ENCODE measurements around the gene RNASE8. TPM values are rescaled to one million over a fixed set of nuclear protein-coding genes. Genes with fewer than 3 reads are reported as not detected.
"Not testable (repeated sequence)": the region's sequence is repeated elsewhere in the genome, so short reads cannot be mapped to it uniquely, and the experiment has no call there.

The RNASE8 gene, protein sequence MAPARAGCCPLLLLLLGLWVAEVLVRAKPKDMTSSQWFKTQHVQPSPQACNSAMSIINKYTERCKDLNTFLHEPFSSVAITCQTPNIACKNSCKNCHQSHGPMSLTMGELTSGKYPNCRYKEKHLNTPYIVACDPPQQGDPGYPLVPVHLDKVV
- not detected for polyA plus RNA-seq (ENCODE audit: insufficient read length)

DNA sequence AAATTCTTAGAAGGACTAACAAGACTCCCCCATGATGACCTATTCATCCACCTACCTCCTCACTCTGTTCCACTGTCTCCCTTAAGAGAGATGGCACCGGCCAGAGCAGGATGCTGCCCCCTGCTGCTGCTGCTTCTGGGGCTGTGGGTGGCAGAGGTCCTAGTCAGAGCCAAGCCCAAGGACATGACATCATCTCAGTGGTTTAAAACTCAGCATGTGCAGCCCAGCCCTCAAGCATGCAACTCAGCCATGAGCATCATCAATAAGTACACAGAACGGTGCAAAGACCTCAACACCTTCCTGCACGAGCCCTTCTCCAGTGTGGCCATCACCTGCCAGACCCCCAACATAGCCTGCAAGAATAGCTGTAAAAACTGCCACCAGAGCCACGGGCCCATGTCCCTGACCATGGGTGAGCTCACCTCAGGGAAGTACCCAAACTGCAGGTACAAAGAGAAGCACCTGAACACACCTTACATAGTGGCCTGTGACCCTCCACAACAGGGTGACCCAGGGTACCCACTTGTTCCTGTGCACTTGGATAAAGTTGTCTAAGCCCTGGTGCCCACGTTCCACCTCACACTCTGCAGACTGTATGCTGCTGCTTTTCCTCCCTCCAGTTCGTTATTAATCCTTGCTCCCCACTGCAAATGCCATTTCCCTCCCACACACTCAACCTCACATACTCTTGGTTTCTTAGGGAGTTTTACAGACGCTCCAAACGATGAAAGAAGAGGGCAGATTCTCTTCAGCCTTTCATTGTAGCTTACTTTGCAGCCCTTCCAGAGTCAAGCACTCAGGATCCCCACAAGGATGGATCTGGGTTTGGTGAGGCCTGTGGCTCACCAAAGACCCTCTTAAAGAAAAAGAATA lies at the start of gene RNASE8:
TSS of gene RNASE8 (plus strand) at position 20 of the 873 bp plus-strand sequence. CDS start at position 91, 71 bp downstream.
- no peak for DNase-seq (ENCODE audit: low read depth)

DNA sequence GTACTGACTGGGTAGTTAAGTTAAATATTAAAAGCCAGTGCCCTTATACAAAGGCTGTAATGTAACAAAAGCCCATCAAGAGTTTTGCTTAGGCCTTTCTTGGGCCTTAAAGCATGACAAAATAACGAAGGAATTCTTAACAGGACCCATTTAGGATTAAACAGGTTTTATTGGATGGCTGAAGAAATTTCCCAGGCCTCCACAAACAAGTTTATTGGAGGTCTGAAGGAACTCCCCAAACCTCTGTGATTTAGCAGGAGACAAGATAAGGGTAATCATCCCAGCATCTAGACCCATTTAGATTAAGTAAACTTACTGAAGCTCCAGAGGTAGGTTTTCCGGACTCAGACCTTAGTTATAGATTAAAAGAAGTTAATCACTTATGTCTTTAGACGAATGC lies 47.9 kb upstream of the RNASE8 start:
- DNase-seq (ENCODE audit: low read depth) = not testable (repeated sequence)

DNA sequence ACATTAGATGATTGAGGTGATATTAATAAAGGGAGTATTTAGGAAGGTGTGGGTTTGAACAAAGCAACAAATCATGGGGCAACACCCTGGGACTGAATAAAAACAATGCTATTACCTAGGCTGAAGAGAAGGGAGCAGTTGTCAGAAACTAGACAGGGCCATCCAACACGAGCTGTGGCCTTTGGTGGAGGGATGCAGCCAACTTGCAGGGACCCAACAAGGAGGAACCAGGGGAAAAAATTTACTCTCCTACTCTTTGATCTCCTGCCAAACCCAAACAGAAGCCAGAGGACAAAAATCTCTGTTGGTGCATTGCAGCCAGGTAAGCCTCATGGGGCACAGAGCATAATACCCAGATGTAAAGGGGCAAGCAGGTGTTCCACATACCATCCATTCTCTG lies 46.5 kb upstream of the RNASE8 start:
- DNase-seq (ENCODE audit: low read depth) = no peak

DNA sequence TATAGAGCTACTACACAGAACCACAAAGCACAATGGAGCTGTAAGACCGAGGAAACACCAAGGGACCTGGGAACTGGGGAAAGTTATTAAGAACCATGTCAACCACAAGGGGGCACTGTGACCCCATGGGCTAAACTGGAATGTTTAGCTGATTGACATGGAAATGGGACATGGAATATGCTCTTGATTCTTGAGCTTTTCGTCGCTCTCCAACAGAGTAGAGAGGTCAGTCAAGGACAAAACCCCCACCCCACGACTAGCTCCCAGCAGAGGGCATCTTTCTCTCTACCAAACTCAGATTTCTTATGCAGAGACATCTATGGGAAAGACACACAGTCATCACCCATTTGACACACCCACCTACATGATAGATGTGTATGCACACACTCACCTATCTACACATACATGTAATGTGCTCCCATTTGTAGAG lies 42.8 kb upstream of the RNASE8 start:
- DNase-seq (ENCODE audit: low read depth) = peak; percentile 70

DNA sequence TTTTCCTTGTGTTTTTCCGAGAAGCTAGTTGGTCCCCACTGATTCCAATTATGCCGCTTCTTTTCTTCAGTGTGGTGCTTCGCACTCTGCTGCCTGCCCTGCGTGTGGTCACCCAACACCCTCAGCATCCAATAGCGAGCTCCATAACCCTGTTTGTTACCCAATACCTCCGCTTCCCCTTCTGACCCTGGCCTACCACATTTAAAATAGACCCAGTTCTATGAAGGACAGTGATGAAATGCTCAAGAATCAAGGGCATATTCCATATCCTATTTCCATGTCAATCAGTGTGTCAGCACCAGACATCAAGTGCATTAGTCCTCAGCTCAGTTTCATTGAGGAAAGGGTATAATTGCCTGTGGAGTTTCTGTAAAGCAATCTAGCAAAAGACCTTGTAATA lies 42.3 kb upstream of the RNASE8 start:
- no peak for DNase-seq (ENCODE audit: low read depth)

DNA sequence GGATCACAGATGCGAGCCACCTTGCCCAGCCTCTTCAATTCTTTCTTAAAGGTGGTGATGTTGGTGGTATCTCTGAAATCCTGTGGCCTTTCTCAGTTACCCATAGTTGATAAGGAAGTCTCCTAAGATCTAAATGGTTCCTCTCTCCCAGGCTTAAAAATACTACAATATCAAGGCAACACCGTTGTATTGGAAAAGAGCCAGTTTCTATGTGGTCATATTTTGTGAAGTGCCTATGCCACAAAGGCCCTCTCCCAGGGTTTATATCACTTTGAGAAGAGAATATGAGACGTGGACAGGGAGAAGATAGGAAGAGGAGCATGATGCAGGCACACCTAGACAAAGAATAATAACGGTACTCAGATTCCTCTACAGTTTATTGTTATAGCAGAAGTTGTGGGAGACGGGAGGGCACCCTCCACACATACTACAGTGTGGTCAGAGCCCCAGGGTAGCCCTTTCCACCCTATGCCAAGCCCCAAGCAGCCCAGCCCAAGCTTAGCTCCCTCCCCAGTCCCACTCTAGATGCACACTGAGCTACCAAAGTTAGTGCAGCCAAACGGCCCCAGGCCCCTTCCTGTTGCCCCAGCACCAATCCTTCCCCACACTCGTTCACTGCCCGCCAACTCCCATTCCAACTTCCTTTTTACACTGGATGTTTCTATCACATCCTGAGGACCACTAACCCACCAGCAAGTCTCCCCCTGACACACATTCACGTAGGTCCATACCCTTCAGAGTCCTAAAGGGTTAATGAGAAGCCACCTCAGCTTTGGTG lies 41.0 kb upstream of the RNASE8 start:
- no peak for DNase-seq (ENCODE audit: low read depth)

DNA sequence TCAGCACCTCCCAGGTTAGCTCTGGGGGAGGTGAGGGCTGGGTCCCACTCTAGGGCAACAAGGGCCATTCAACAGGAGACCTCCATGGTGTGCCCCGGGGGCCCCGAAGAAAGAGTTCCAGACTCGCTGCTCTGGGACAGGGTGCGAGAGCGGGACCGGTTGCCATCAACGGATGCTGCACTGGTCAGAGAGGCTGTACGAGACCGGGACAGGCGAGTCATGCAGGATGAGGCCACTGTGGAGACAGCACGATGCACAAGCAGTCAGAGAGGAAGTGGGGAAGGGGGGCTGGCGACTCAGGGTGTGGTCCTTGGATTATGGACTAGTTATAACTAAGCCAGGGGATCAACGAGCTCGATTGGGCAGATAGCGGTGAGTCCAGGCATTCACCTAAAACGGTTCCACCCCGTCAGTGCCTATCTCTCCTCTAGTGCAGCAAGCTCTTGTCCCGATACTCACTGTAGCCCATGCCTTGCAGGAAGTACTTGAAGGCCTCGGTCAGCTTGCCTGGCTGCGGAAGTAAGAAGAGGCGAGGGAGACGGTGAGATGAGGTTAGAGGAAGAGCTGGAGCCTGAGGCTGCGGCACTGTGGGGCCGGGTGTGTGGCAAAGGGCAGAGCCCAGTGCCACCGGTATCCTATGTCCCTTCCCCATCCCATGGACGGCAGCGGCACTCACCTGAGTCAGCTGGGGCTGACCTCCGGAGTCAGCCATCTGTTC lies 39.9 kb upstream of the RNASE8 start:
- no peak for DNase-seq (ENCODE audit: low read depth)

DNA sequence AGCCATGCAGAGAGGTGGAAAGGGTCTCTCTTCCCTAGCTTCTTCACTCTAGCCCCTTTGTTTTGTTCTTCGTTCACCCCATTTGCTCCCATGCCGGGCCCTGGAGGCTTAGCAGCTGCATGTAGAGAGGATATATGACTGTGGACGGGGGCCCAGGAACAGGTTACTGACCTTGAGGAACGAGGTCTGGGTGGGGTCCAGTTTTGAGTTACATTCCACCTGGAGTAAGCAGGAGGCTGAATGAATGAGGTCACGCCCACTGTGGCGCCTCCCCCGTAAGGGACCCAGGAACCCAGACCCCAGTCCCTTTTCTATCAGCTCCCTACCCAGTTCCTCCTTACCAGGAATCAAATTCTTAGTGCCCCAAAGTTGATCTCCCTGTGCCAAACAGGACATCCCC lies 39.3 kb upstream of the RNASE8 start:
- no peak for DNase-seq (ENCODE audit: low read depth)

DNA sequence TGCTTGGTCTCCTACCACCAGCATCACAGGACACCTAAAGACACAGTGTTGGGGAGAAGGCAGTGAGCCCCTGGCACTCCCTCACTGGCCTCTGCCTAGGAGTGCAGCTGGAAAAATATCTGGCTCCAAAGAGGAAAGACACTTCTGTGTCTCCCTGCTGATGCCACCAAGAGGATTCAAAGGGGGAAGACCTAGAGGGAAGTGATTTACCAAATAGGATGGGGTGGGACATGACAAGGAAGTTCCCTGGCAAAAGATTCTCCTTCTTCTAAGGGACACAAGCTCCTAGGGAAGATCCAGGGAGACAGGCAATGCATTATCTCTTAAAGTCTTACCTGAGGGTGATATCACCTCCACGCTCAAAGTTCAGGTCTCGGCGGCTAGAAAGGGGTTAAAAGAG lies 38.8 kb upstream of the RNASE8 start:
- DNase-seq (ENCODE audit: low read depth) = no peak

DNA sequence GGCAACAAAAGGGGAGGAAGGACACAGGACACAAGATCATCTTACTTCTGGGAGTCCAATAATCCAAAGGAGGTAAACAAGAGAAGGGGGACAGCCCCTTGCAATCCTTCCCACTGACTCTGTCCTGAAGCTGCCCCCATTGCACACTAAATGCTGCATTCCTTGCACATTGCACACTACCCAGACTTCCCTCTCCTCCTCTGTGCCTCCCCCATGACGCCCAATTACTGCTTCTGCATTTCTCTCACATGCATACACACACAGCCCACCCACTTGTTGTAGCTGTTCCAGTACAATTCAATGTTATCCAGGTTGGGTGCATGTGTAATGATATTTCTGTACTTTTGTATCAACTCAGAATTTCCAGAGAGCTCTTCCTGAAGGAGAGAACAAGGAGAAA lies 38.3 kb upstream of the RNASE8 start:
- no peak for DNase-seq (ENCODE audit: low read depth)

DNA sequence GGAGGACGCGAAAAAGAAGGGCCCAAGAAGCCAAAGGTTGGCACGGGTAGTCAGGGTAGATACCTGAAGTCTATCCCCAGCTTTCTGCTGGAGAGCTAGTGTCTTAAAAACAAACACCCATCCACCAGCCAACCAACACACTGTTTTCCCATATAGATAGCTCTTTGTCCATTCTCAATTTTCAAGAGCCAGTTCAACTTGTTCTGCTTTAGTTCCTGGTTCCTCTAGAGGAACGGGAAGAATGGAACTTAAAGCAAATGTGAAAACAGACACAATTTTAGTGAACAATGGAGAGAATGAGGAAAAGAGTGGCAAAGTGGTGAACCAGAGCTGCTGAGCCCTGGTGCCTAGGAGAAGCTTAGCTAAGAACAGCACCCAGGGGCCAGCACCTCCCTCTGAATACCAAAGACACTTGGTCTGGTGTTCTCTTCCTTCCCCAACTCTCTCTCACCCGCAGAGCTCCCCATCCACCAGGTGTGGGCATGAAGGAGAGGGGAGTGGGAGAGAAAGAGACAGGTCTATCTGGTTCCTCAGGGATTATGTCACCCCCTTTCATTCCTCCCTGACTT lies 36.6 kb upstream of the RNASE8 start:
- no peak for DNase-seq (ENCODE audit: low read depth)

DNA sequence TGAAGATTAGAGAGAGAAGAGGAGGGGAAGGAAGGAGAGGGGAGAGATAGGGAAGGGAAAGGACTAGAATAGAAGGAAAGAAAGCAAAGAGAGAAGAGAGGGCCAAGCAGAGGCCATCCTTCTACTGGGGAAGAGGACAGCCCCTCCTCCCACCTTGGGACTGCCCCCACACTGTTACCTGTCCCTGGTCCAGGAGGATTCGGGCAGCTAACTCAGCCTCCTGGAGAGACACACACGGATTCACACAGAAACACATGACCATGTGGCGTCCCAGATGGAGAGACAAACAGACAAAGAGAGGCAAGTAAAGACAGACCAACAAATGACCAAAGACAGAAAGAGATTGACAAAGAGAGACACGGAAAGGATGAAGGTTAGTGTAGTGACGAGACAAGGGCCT lies 34.9 kb upstream of the RNASE8 start:
- no peak for DNase-seq (ENCODE audit: low read depth)

DNA sequence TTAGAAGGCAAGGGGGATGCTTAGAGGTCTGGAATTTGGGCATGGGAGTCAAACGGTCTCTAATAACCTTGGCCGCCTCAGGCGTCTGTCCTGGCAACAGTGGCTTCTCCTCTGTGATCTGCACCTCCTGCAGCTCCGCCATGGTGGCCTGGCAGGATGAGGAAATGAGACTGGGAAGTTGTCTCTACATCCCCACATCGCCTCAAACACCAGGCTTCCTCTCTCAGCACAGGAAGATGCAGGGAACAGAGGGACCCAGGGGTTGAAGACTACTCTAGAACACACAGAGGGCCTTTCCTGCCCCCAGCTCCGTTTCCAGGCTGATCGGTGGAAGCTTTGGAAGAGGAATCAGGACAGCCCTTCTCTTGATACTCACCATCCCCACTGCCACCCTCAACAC lies 34.4 kb upstream of the RNASE8 start:
- DNase-seq (ENCODE audit: low read depth) = no peak

DNA sequence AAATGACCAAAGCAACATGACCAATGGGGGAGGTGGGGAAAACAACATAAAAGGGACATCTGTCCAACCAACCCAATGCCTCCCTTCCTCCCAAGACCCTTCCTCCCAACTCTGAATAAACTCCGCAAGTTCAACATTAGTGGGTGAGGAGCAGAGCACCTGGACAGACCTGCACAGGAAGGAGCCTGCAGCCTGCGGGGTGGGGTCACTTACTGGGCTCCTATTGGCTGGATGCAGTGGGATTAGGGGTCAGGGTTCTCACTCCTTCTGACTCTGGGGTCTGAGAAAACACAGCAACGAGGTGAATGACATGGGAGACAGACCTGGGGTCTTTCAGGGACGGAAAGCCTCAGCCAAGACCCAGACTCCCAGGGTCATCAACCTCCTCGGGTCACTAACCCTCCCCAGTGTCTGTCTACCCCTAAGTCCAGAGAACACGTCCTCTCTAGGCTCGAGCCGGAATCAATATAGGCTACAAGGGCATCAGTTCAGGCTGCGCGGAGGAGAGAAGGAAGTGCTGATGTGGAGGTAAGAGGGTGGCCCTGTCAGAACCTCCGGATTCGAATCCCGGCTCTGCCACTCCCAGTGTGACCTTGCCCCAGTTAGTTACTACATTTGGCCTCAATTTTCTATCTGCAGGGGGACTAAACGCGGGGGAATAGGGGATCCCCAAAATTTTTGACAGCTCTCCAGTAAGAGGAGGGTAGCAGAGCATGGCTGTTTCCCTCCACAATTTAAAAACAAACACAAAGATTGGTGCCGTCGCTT lies 33.6 kb upstream of the RNASE8 start:
- no peak for DNase-seq (ENCODE audit: low read depth)

DNA sequence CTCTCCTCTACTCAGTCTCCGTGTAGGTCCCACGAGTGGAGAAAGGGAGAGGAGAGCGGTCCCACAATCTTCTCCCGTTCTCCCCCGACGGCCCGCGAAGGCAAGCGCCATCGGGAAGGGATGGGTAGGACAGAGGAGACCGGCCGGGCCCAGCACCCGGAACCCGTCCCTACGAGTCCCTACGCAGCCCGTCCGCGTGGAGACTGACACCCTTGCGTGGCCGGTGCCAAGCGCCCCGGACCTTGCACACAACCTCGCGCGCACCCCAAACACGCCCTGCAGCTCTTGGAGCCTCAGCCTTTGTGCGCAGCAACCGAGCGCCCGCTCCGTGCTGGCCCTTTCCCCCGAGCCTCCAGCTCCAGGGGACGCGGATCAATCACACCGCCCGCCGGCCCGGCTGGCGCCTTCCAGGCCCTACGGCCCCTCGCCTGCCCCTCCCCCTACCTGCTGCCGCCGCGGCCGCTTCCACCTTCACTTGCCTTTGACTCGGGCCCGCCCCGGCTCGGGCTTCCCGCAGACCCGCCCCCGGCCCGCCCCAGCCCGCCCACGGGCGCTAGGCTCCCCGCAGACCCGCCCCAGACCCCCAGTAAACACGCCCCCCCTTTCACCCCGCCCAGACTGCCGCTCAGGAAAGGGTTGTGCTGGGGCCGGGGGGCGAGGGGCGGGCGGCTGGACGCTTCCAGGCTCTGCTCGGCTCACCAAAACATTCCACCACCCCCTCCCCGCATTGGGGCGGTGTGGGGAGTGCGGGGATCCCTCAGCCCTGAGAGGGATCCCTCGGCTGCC lies 32.8 kb upstream of the RNASE8 start, which contains the start of gene NDRG2:
TSS of gene NDRG2 (minus strand) at position 477 of the 786 bp plus-strand sequence. CDS start 1,746 bp downstream, outside the sequence.
- no peak for DNase-seq (ENCODE audit: low read depth)

DNA sequence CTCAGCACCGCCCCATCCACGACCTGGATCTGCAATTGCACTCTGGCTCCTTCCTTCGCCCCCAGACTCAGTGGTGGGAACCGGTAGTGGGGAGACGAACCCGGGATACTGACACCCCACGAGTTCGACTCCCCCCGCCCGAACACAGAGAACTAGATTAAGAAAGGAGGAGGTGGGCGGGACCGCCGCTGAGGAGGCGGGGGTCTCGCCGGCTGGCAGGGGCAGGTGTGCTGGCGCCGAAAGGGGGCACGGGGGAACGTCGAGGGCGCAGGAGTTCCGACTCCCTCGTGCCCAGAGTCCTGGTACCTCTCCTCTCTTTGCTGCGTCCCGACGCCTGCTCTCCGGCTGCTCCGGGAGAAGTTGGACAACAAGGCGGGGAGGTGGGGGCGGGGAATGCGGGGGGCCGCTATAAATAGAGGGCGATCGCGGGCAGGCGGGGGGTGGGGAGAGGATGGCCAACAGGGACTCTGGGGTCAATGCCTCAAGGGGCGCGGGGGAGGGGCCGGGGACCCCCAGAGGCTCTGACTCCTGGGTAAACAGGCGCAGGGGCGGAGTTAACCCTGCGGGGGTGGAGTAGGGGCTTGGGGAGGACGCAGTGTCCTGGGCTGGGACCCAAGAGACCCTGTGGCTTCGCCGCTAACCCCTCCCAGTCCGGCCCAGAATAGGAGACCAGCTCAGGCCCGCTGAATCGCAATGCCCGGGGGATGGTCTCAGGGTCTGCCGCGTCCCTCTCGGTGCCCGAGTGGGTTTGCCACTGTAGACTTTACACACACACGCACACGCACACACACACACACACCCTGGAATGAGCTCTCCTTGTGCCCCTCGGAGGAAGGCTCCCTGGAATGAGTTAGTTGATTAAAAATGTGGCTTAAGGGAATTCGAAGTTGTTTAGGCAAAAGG lies 32.0 kb upstream of the RNASE8 start:
- no peak for DNase-seq (ENCODE audit: low read depth)

DNA sequence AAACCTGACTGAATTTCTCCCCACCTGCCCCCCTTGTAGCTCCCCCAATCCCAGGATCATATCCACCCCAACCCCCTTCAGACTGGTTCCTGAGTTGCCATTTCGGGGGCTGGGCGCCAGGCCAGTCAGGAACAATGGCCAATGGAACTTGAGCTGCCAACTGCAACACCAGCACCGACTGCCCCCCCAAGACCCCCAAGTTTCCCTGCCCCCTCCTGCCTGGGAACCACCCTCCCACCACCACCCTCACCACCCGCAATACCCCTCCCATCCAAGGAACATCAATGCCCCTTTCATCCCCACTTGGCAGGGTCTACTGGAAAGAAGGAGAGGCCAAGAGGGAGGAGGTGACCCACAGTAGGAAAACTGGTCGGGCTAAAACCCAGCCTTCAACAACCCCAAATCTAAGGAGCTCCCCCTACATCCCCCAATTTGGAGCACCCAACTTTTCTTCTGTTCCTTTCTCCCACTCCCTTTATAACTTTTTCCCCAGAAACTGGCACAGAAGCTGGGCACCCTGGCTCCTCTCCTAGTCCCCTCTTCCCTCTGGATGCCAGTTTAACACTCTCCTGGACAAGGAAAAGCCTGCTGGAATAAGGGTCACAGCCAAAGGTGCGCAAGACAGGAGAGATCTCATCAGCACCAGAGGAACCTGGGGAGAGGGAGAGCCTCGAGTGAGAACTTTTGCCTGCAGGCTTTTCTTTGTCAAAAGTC lies 31.2 kb upstream of the RNASE8 start:
- DNase-seq (ENCODE audit: low read depth) = no peak

DNA sequence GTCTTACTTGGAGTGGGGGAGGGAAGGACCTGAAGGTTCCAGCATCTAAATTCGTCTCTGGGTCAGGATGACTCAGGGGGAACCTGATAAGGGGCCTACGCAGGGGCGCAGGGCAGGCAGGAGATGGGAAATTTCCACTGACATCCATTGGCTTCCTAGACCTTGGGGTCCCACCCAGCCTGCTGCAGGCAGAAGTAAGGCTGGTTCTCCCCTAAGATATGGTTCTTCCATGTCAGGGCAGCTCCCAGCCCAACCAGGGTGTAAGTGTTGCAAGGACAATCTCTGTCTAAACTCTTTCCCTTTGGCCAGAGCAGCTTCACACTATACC lies 30.7 kb upstream of the RNASE8 start:
- DNase-seq (ENCODE audit: low read depth) = no peak

All from forelimb muscle (tissue), 1 donor.